Bronchial epithelial cell (primary cell): ENCODE data around the gene VGLL2. TPM values are rescaled to one million over a fixed set of nuclear protein-coding genes. Genes with fewer than 3 reads are reported as not detected.

ENCODE experiments used
- DNase-seq: peaks from one replicate; pipeline ENCODE4 v3.0.0-alpha.2; 2010; ENCODE audit warnings: low read depth
- FAIRE-seq: peaks from 2 replicates; lab custom pipeline; 2011; peaks lifted over from hg19 to GRCh38; lab: Jason Lieb, UNC
- H3K27me3 ChIP-seq: 2 replicates; pipeline ENCODE4 v1.5.1; 2011; ENCODE audit warnings: low read length; ENCODE audit not compliant: control insufficient read depth, insufficient read depth
- H3K36me3 ChIP-seq: 2 replicates; pipeline ENCODE4 v1.5.1; 2011; ENCODE audit warnings: low read length; ENCODE audit not compliant: control insufficient read depth, insufficient read depth
- H3K4me3 ChIP-seq: 2 replicates; pipeline ENCODE4 v1.5.1; 2011; ENCODE audit warnings: mild to moderate bottlenecking, low read depth, low read length, control low read depth
- total RNA-seq: library from RNA; depleted of rRNA; stranded (reverse); fragments of >200 nt; gene quantifications from 2 replicates; pipeline ENCODE4 v1.2.1, GENCODE V29; 2014
- TF ChIP-seq, protein P1 (sequence below): IDR thresholded peaks from 2 replicates; pipeline ENCODE4 v1.5.1; 2011; ENCODE audit warnings: mild to moderate bottlenecking, moderate library complexity, low read length, control low read depth, inconsistent platforms; ENCODE audit not compliant: insufficient read depth, severe bottlenecking

The VGLL2 gene
- total RNA-seq, 1 donor from 2014 or later: not detected

GRCh38 chr6:117275711-117276110 lies 10.4 kb downstream of the VGLL2 start:
- TF ChIP-seq, protein P1, sequence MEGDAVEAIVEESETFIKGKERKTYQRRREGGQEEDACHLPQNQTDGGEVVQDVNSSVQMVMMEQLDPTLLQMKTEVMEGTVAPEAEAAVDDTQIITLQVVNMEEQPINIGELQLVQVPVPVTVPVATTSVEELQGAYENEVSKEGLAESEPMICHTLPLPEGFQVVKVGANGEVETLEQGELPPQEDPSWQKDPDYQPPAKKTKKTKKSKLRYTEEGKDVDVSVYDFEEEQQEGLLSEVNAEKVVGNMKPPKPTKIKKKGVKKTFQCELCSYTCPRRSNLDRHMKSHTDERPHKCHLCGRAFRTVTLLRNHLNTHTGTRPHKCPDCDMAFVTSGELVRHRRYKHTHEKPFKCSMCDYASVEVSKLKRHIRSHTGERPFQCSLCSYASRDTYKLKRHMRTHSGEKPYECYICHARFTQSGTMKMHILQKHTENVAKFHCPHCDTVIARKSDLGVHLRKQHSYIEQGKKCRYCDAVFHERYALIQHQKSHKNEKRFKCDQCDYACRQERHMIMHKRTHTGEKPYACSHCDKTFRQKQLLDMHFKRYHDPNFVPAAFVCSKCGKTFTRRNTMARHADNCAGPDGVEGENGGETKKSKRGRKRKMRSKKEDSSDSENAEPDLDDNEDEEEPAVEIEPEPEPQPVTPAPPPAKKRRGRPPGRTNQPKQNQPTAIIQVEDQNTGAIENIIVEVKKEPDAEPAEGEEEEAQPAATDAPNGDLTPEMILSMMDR: no peak
- H3K4me3 ChIP-seq: no peak overlapping the region
- no peaks in the 10 kb centered on the region for H3K36me3 ChIP-seq
- DNase-seq (no peak), FAIRE-seq (no peak)
- H3K27me3 ChIP-seq: peaks cover 12% of the 10 kb centered on the region

GRCh38 chr6:117276778-117277316 lies 11.5 kb downstream of the VGLL2 start:
- no peaks in the 10 kb centered on the region for H3K36me3 ChIP-seq
- FAIRE-seq: no peak
- no peak overlapping the region for H3K4me3 ChIP-seq
- H3K27me3 ChIP-seq: peaks cover 6% of the 10 kb centered on the region
- DNase-seq: no peak
- TF ChIP-seq, protein P1: no peak

GRCh38 chr6:117280922-117281321 lies 15.6 kb downstream of the VGLL2 start:
- Histone ChIP-seq H3K36me3 (no peaks in the 10 kb centered on the region), H3K4me3 (no peak overlapping the region), H3K27me3 (no peaks in the 10 kb centered on the region)
- no peak for FAIRE-seq
- DNase-seq: no peak
- TF ChIP-seq, protein P1: no peak

GRCh38 chr6:117288083-117288715 lies 22.8 kb downstream of the VGLL2 start:
- DNase-seq (no peak), FAIRE-seq (no peak)
- no peaks in the 10 kb centered on the region for H3K27me3 ChIP-seq
- TF ChIP-seq, protein P1: no peak
- no peak overlapping the region for H3K4me3 ChIP-seq
- no peaks in the 10 kb centered on the region for H3K36me3 ChIP-seq

- FAIRE-seq: no peak
- H3K36me3 ChIP-seq: no peaks in the 10 kb centered on the region
- TF ChIP-seq, protein P1: no peak
- no peak overlapping the region for H3K4me3 ChIP-seq
- DNase-seq: no peak
- no peaks in the 10 kb centered on the region for H3K27me3 ChIP-seq
Observed at GRCh38 chr6:117290173-117290846, 25.0 kb downstream of the VGLL2 start.

- no peak overlapping the region for H3K4me3 ChIP-seq
- TF ChIP-seq, protein P1: no peak
- DNase-seq: no peak
- H3K27me3 ChIP-seq: no peaks in the 10 kb centered on the region
- FAIRE-seq: no peak
- H3K36me3 ChIP-seq: no peaks in the 10 kb centered on the region
Observed at GRCh38 chr6:117298941-117299340, 33.6 kb downstream of the VGLL2 start.
